ENCODE measurements around the gene GMDS. TPM values are rescaled to one million over a fixed set of nuclear protein-coding genes. Genes with fewer than 3 reads are reported as not detected.
A peak's percentile ranks its signal among the peaks of the same experiment; 100 is the strongest.

GMDS gene
- total RNA-seq, 3 donors from 2014 or later (not counting 1 experiment from before 2014, with no cell fraction given) = 23.6 to 31.0 (median 26.4) TPM

GRCh38 chr6:2110504-2110903, 134.9 kb downstream of the GMDS start:
- TF ChIP-seq, protein P1, sequence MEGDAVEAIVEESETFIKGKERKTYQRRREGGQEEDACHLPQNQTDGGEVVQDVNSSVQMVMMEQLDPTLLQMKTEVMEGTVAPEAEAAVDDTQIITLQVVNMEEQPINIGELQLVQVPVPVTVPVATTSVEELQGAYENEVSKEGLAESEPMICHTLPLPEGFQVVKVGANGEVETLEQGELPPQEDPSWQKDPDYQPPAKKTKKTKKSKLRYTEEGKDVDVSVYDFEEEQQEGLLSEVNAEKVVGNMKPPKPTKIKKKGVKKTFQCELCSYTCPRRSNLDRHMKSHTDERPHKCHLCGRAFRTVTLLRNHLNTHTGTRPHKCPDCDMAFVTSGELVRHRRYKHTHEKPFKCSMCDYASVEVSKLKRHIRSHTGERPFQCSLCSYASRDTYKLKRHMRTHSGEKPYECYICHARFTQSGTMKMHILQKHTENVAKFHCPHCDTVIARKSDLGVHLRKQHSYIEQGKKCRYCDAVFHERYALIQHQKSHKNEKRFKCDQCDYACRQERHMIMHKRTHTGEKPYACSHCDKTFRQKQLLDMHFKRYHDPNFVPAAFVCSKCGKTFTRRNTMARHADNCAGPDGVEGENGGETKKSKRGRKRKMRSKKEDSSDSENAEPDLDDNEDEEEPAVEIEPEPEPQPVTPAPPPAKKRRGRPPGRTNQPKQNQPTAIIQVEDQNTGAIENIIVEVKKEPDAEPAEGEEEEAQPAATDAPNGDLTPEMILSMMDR (IDR thresholded peaks at IDR 0.05) = no peak
- ATAC-seq (peak in 1 of 3 donors; percentile 21), DNase-seq (no peak)
- no peaks in the 10 kb centered on the region for H3K36me3 Mint-ChIP-seq
- Histone ChIP-seq H3K9me3 (ENCODE audit: control insufficient read depth, insufficient read depth, low read length) (no peaks in the 10 kb centered on the region), H3K4me1 (ENCODE audit: control insufficient read depth, insufficient read depth, low read length) (peaks cover 3% of the 10 kb centered on the region), H3K27me3 (ENCODE audit: control insufficient read depth, insufficient read depth, low read length) (no peaks in the 10 kb centered on the region), H3K36me3 (ENCODE audit: control insufficient read depth, insufficient read depth, low read length) (peaks cover 2% of the 10 kb centered on the region), H3K4me3 (ENCODE audit: low read length) (no peak overlapping the region), H3K27ac (ENCODE audit: low read length) (no peak overlapping the region)
- H3K9me3 Mint-ChIP-seq = no peaks in the 10 kb centered on the region
- peaks cover 14 to 22% of the 10 kb centered on the region in 2 donors for H3K4me1 Mint-ChIP-seq
- 75% methylated on average over 3 of the region's 4 CpGs for WGBS (ENCODE audit: insufficient coverage)
- peak overlapping the region; percentile 52 to 79 for H3K27ac Mint-ChIP-seq
- intact Hi-C loops (cut with micrococcal nuclease) = no loop called here
- H3K27me3 Mint-ChIP-seq (ENCODE audit: low read depth in 2 of 2) = no peaks in the 10 kb centered on the region
- peak overlapping the region; percentile 47 for H3K4me3 Mint-ChIP-seq

- Histone ChIP-seq H3K36me3 (ENCODE audit: control insufficient read depth, insufficient read depth, low read length) (no peaks in the 10 kb centered on the region), H3K27ac (ENCODE audit: low read length) (no peak overlapping the region), H3K4me1 (ENCODE audit: control insufficient read depth, insufficient read depth, low read length) (peaks cover 3% of the 10 kb centered on the region), H3K9me3 (ENCODE audit: control insufficient read depth, insufficient read depth, low read length) (no peaks in the 10 kb centered on the region), H3K4me3 (ENCODE audit: low read length) (no peak overlapping the region), H3K27me3 (ENCODE audit: control insufficient read depth, insufficient read depth, low read length) (no peaks in the 10 kb centered on the region)
- peaks cover 14 to 22% of the 10 kb centered on the region in 2 donors for H3K4me1 Mint-ChIP-seq
- H3K36me3 Mint-ChIP-seq = no peaks in the 10 kb centered on the region
- peak overlapping the region in 1 of 2 donors; percentile 4 for H3K27ac Mint-ChIP-seq
- 93% methylated on average over 5 of the region's 5 CpGs for WGBS (ENCODE audit: insufficient coverage)
- H3K27me3 Mint-ChIP-seq (ENCODE audit: low read depth in 2 of 2) = no peaks in the 10 kb centered on the region
- ATAC-seq (no peak), DNase-seq (no peak)
- intact Hi-C loops (cut with micrococcal nuclease) = loop anchor here (10.0 kb wide), 1 partner anchor 245 kb away; no protein-coding TSS in a partner anchor
- H3K4me3 Mint-ChIP-seq = no peak overlapping the region
- TF ChIP-seq, protein P1 (IDR thresholded peaks at IDR 0.05) = no peak
- no peaks in the 10 kb centered on the region for H3K9me3 Mint-ChIP-seq
Measured at GRCh38 chr6:2109796-2110195, 135.6 kb downstream of the GMDS start.

GRCh38 chr6:2108700-2109306, 136.6 kb downstream of the GMDS start:
- intact Hi-C loops (cut with micrococcal nuclease) = loop anchor here (10.0 kb wide), 1 partner anchor 246 kb away; no protein-coding TSS in a partner anchor

More at GRCh38 chr6:2108700-2109306, 136.6 kb downstream of the GMDS start:
- ATAC-seq = no peak
- no peaks in the 10 kb centered on the region for H3K9me3 Mint-ChIP-seq
- H3K9me3 ChIP-seq (ENCODE audit: control insufficient read depth, insufficient read depth, low read length) = no peaks in the 10 kb centered on the region
- TF ChIP-seq, protein P1 (IDR thresholded peaks at IDR 0.05) = no peak
- no peaks in the 10 kb centered on the region for H3K27me3 Mint-ChIP-seq (ENCODE audit: low read depth in 2 of 2)
- no peak overlapping the region for H3K27ac ChIP-seq (ENCODE audit: low read length)
- no peak for DNase-seq
- H3K36me3 Mint-ChIP-seq = no peaks in the 10 kb centered on the region
- peaks cover 20 to 27% of the 10 kb centered on the region in 2 donors for H3K4me1 Mint-ChIP-seq
- H3K27me3 ChIP-seq (ENCODE audit: control insufficient read depth, insufficient read depth, low read length) = no peaks in the 10 kb centered on the region
- H3K4me3 ChIP-seq (ENCODE audit: low read length) = no peak overlapping the region
- H3K4me1 ChIP-seq (ENCODE audit: control insufficient read depth, insufficient read depth, low read length) = peaks cover 3% of the 10 kb centered on the region
- 93% methylated on average over 9 of the region's 9 CpGs for WGBS (ENCODE audit: insufficient coverage)
- H3K27ac Mint-ChIP-seq = no peak overlapping the region
- H3K4me3 Mint-ChIP-seq = no peak overlapping the region
- H3K36me3 ChIP-seq (ENCODE audit: control insufficient read depth, insufficient read depth, low read length) = no peaks in the 10 kb centered on the region
